ENCODE results near the gene HSD11B1.

Gene HSD11B1

DNA sequence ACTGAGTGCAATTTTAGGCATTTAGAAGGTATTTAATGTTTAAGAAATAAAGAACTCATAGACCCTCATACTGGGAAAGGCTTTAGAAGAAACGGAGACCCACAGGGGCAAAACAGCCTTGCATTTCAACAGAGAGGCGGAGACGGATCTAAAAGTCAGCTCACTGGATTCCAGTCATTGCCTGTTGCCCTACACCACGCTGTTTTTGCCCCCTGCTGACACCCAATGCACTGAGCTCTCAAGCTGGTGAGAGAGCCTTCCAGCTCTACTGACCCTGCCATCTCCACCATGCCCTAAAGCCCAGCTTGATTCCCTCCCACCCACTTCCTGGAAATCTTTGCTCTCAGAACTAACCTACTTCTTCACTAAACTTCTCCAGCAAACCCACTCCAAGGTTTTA, 44.0 kb downstream of the HSD11B1 start:
- no peak overlapping the region for H3K4me3 ChIP-seq (ENCODE audit: low read depth, low read length)
- TF ChIP-seq, protein P1, sequence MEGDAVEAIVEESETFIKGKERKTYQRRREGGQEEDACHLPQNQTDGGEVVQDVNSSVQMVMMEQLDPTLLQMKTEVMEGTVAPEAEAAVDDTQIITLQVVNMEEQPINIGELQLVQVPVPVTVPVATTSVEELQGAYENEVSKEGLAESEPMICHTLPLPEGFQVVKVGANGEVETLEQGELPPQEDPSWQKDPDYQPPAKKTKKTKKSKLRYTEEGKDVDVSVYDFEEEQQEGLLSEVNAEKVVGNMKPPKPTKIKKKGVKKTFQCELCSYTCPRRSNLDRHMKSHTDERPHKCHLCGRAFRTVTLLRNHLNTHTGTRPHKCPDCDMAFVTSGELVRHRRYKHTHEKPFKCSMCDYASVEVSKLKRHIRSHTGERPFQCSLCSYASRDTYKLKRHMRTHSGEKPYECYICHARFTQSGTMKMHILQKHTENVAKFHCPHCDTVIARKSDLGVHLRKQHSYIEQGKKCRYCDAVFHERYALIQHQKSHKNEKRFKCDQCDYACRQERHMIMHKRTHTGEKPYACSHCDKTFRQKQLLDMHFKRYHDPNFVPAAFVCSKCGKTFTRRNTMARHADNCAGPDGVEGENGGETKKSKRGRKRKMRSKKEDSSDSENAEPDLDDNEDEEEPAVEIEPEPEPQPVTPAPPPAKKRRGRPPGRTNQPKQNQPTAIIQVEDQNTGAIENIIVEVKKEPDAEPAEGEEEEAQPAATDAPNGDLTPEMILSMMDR (IDR thresholded peaks at IDR 0.05; ENCODE audit: insufficient read depth, low read length, missing control alignments), result no peak
- ChIA-PET CTCF (interaction anchor here (1.0 to 9.9 kb wide), 32 partner anchors 8 to 327 kb away, joined by 3 to 145 read pairs (median 5); partner anchors contain the start of genes CAMK1G, G0S2 and IRF6), POLR2A (no interaction called here)
- no peak for DNase-seq (ENCODE audit: low read depth, low spot score)

DNA sequence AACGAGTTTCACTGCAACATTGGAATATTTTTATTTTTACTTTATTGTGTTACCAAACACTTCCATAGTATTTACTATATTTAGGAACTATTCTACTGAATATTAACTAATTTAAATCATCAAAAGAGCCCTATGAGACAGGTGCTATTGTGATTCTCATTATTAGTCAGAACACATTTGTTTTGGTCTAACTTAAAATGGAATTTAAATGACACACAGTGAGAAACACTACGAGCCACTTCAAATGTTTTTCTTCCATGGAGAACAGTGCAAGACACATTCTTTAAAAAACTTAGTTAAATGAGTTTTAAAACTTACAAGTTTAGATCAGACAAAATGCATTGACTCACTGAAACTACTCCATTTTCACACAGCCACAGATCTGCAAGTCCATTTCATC, 44.6 kb downstream of the HSD11B1 start:
- TF ChIP-seq, protein P1 (IDR thresholded peaks at IDR 0.05; ENCODE audit: insufficient read depth, low read length, missing control alignments), result no peak
- H3K4me3 ChIP-seq (ENCODE audit: low read depth, low read length), result no peak overlapping the region
- POLR2A ChIA-PET, result no interaction called here
- no peak for DNase-seq (ENCODE audit: low read depth, low spot score)
- CTCF ChIA-PET, result interaction anchor here (1.0 to 9.9 kb wide), 25 partner anchors 7 to 240 kb away, joined by 3 to 145 read pairs (median 7); partner anchors contain the start of genes CAMK1G, G0S2 and IRF6

GRCh38 chr1:209749670-209750323, 45.2 kb downstream of the HSD11B1 start:
- ChIA-PET POLR2A (no interaction called here), CTCF (interaction anchor here (1.0 to 9.9 kb wide), 13 partner anchors 8 to 240 kb away, joined by 3 to 145 read pairs (median 7); partner anchors contain the start of gene CAMK1G)
- TF ChIP-seq, protein P1 (IDR thresholded peaks at IDR 0.05; ENCODE audit: insufficient read depth, low read length, missing control alignments), result no peak
- no peak overlapping the region for H3K4me3 ChIP-seq (ENCODE audit: low read depth, low read length)
- DNase-seq (ENCODE audit: low read depth, low spot score), result no peak

GRCh38 chr1:209751627-209752231, 47.1 kb downstream of the HSD11B1 start:
- POLR2A ChIA-PET, result no interaction called here
- H3K4me3 ChIP-seq (ENCODE audit: low read depth, low read length), result no peak overlapping the region
- CTCF ChIA-PET, result interaction anchor here (1.4 to 9.9 kb wide), 3 partner anchors 9 to 183 kb away, joined by 3 to 145 read pairs (median 47); partner anchors contain the start of gene CAMK1G
- TF ChIP-seq, protein P1 (IDR thresholded peaks at IDR 0.05; ENCODE audit: insufficient read depth, low read length, missing control alignments), result no peak
- DNase-seq (ENCODE audit: low read depth, low spot score), result no peak

- H3K4me3 ChIP-seq (ENCODE audit: low read depth, low read length), result no peak overlapping the region
- DNase-seq (ENCODE audit: low read depth, low spot score), result no peak
- TF ChIP-seq, protein P1 (IDR thresholded peaks at IDR 0.05; ENCODE audit: insufficient read depth, low read length, missing control alignments), result no peak
- POLR2A ChIA-PET, result no interaction called here
- CTCF ChIA-PET, result interaction anchor here (0.9 to 1.4 kb wide), 3 partner anchors 9 to 17 kb away, joined by 3 to 4 read pairs (median 3); no protein-coding TSS in a partner anchor
Observed at GRCh38 chr1:209752890-209753289, 48.2 kb downstream of the HSD11B1 start.

GRCh38 chr1:209755256-209755655, 50.6 kb downstream of the HSD11B1 start:
- TF ChIP-seq, protein P1 (IDR thresholded peaks at IDR 0.05; ENCODE audit: insufficient read depth, low read length, missing control alignments), result no peak
- ChIA-PET POLR2A (no interaction called here), CTCF (interaction anchor here (1.2 to 2.1 kb wide), 5 partner anchors 8 to 68 kb away, joined by 3 to 8 read pairs (median 7); no protein-coding TSS in a partner anchor)
- DNase-seq (ENCODE audit: low read depth, low spot score), result no peak
- no peak overlapping the region for H3K4me3 ChIP-seq (ENCODE audit: low read depth, low read length)

Measured in AG04449 (cell line).